ENCODE measurements around the gene OR4S1. TPM values are rescaled to one million over a fixed set of nuclear protein-coding genes. Genes with fewer than 3 reads are reported as not detected.

OR4S1 gene, protein sequence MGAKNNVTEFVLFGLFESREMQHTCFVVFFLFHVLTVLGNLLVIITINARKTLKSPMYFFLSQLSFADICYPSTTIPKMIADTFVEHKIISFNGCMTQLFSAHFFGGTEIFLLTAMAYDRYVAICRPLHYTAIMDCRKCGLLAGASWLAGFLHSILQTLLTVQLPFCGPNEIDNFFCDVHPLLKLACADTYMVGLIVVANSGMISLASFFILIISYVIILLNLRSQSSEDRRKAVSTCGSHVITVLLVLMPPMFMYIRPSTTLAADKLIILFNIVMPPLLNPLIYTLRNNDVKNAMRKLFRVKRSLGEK
- not detected in 2 replicates for total RNA-seq
- not detected for total RNA-seq (2013)
- polyA plus RNA-seq, result not detected in 2 replicates
- polyA minus RNA-seq, result not detected in 2 replicates

DNA sequence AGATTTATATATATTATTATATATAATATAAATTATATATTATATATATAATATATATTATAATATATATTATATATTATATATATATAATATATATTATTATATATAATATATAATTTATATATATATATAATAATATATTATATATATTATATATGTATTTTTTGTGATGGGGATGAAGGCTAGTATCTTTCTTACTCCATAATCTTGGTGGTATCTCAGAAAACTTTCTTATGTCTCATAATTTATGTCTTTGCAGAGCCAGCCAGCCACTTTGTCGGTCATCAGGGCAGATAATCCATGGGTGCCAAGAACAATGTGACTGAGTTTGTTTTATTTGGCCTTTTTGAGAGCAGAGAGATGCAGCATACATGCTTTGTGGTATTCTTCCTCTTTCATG is at the start of gene OR4S1:
TSS of gene OR4S1 (plus strand) at position 301 of the 400 bp plus-strand sequence. CDS start at position 301, 0 bp downstream.
- no peaks in the 10 kb centered on the region for H3K4me1 Mint-ChIP-seq

DNA sequence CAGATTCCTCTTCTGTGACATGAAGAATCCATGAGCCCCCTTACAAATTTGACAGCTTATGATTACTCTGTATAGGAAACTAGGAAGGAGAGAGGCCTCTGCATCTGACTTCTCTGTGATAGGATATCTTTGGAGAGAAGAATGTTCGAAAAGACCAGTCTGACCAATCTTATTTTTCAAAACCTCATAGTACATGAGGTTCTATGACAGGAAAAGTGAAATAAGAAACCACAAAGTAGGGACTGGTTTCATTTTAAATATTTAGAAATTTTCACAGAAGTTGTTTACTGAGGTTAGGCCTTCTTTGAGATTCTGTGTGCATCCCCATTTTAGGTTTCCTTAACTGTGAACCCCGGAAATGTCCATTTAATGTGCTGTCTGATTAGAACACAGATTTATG is 44.4 kb upstream of the OR4S1 start:
- Histone ChIP-seq H2AFZ (ENCODE audit: insufficient read depth, low read depth, low read length, poor library complexity, severe bottlenecking) (no peak overlapping the region), H3K27ac (ENCODE audit: low read length in 2 of 2) (no peak overlapping the region), H4K20me1 (ENCODE audit: control insufficient read depth, insufficient read depth, low read length, poor library complexity, severe bottlenecking) (no peaks in the 10 kb centered on the region), H3K9ac (ENCODE audit: low read length) (no peak overlapping the region), H3K27me3 (replicated peaks in 1 of 4; ENCODE audit: control extremely low read depth in 1 of 4, control insufficient read depth in 3 of 4, insufficient read depth in 4 of 4, low read length in 3 of 4) (peaks cover 0 to 8% (median 1%) of the 10 kb centered on the region in 4 experiments), H3K9me3 (ENCODE audit: control extremely low read depth in 1 of 3, control insufficient read depth in 2 of 3, insufficient read depth in 1 of 3, low read length in 2 of 3) (no peaks in the 10 kb centered on the region), H3K36me3 (replicated peaks in 1 of 2; ENCODE audit: control extremely low read depth in 1 of 2, control insufficient read depth in 1 of 2, extremely low read depth in 1 of 2, insufficient read depth in 2 of 2, low read length in 1 of 2) (no peaks in the 10 kb centered on the region), H3K79me2 (ENCODE audit: control insufficient read depth, insufficient read depth, low read length) (no peaks in the 10 kb centered on the region), H3K4me3 (ENCODE audit: control extremely low read depth in 1 of 5, extremely low read depth in 1 of 5, insufficient read depth in 1 of 5, low read depth in 2 of 5, low read length in 4 of 5) (no peak overlapping the region), H3K4me2 (replicated peaks; ENCODE audit: low read depth, low read length, poor library complexity, severe bottlenecking) (no peak overlapping the region), H3K4me1 (ENCODE audit: control insufficient read depth in 2 of 2, insufficient read depth in 2 of 2, low read length in 2 of 2) (no peaks in the 10 kb centered on the region)
- no peaks in the 10 kb centered on the region for H3K9me3 Mint-ChIP-seq (ENCODE audit: insufficient read depth)
- TF ChIP-seq, protein P1, sequence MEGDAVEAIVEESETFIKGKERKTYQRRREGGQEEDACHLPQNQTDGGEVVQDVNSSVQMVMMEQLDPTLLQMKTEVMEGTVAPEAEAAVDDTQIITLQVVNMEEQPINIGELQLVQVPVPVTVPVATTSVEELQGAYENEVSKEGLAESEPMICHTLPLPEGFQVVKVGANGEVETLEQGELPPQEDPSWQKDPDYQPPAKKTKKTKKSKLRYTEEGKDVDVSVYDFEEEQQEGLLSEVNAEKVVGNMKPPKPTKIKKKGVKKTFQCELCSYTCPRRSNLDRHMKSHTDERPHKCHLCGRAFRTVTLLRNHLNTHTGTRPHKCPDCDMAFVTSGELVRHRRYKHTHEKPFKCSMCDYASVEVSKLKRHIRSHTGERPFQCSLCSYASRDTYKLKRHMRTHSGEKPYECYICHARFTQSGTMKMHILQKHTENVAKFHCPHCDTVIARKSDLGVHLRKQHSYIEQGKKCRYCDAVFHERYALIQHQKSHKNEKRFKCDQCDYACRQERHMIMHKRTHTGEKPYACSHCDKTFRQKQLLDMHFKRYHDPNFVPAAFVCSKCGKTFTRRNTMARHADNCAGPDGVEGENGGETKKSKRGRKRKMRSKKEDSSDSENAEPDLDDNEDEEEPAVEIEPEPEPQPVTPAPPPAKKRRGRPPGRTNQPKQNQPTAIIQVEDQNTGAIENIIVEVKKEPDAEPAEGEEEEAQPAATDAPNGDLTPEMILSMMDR (IDR thresholded peaks at IDR 0.05), result no peak
- no peak for TF ChIP-seq EZH2 (IDR thresholded peaks at IDR 0.05; ENCODE audit: borderline replicate concordance, insufficient read depth, low read depth, low read length, poor library complexity, severe bottlenecking)
- H3K4me1 Mint-ChIP-seq, result no peaks in the 10 kb centered on the region
- no peak for ATAC-seq (ENCODE audit: low read depth)
- no peak overlapping the region for H3K4me3 Mint-ChIP-seq
- H3K27me3 Mint-ChIP-seq, result peaks cover 24% of the 10 kb centered on the region
- ChIA-PET CTCF (no interaction called here), POLR2A (no interaction called here)
- intact Hi-C loops (cut with micrococcal nuclease), result no loop called here
- no CpG with 5 or more reads among the region's 2 CpGs for WGBS (ENCODE audit: insufficient coverage)
- no peak overlapping the region for H3K27ac Mint-ChIP-seq
- no peak for DNase-seq

More for the DNA sequence above, at the start of gene OR4S1:
- intact Hi-C loops (cut with micrococcal nuclease), result no loop called here
- no peak for TF ChIP-seq EZH2 (IDR thresholded peaks at IDR 0.05; ENCODE audit: borderline replicate concordance, insufficient read depth, low read depth, low read length, poor library complexity, severe bottlenecking)
- TF ChIP-seq, protein P1 (IDR thresholded peaks at IDR 0.05), result no peak
- Mint-ChIP-seq H3K27me3 (peaks cover 31% of the 10 kb centered on the region), H3K4me3 (no peak within 1 kb of the TSS), H3K27ac (no peak within 1 kb of the TSS), H3K9me3 (ENCODE audit: insufficient read depth) (peaks cover 2% of the 10 kb centered on the region)
- H3K36me3 ChIP-seq (replicated peaks in 1 of 2; ENCODE audit: control extremely low read depth in 1 of 2, control insufficient read depth in 1 of 2, extremely low read depth in 1 of 2, insufficient read depth in 2 of 2, low read length in 1 of 2), result no peaks in the 10 kb centered on the region
- DNase-seq (no peak), ATAC-seq (ENCODE audit: low read depth) (no peak)
- H3K9me3 ChIP-seq (ENCODE audit: control extremely low read depth in 1 of 3, control insufficient read depth in 2 of 3, insufficient read depth in 1 of 3, low read length in 2 of 3), result no peaks in the 10 kb centered on the region
- H2AFZ ChIP-seq (ENCODE audit: insufficient read depth, low read depth, low read length, poor library complexity, severe bottlenecking), result no peak within 1 kb of the TSS
- H3K4me1 ChIP-seq (ENCODE audit: control insufficient read depth in 2 of 2, insufficient read depth in 2 of 2, low read length in 2 of 2), result no peaks in the 10 kb centered on the region
- no CpG with 5 or more reads among the region's 1 CpG for WGBS (ENCODE audit: insufficient coverage)
- no peak within 1 kb of the TSS for H3K4me3 ChIP-seq (ENCODE audit: control extremely low read depth in 1 of 5, extremely low read depth in 1 of 5, insufficient read depth in 1 of 5, low read depth in 2 of 5, low read length in 4 of 5)
- H3K9ac ChIP-seq (ENCODE audit: low read length), result no peak within 1 kb of the TSS
- H3K4me2 ChIP-seq (replicated peaks; ENCODE audit: low read depth, low read length, poor library complexity, severe bottlenecking), result no peak within 1 kb of the TSS
- no peaks in the 10 kb centered on the region for H3K27me3 ChIP-seq (replicated peaks in 1 of 4; ENCODE audit: control extremely low read depth in 1 of 4, control insufficient read depth in 3 of 4, insufficient read depth in 4 of 4, low read length in 3 of 4)
- ChIA-PET POLR2A (no interaction called here), CTCF (no interaction called here)
- no peaks in the 10 kb centered on the region for H4K20me1 ChIP-seq (ENCODE audit: control insufficient read depth, insufficient read depth, low read length, poor library complexity, severe bottlenecking)
- no peak within 1 kb of the TSS for H3K27ac ChIP-seq (ENCODE audit: low read length in 2 of 2)
- no peaks in the 10 kb centered on the region for H3K79me2 ChIP-seq (ENCODE audit: control insufficient read depth, insufficient read depth, low read length)

All from B cell (primary cell).